ENCODE measurements around the gene CCND3. TPM values are rescaled to one million over a fixed set of nuclear protein-coding genes. Genes with fewer than 3 reads are reported as not detected.
A peak's percentile ranks its signal among the peaks of the same experiment; 100 is the strongest.

CCND3 gene
- total RNA-seq, 2 experiments from 2014 or later, result 244 to 319 TPM

DNA sequence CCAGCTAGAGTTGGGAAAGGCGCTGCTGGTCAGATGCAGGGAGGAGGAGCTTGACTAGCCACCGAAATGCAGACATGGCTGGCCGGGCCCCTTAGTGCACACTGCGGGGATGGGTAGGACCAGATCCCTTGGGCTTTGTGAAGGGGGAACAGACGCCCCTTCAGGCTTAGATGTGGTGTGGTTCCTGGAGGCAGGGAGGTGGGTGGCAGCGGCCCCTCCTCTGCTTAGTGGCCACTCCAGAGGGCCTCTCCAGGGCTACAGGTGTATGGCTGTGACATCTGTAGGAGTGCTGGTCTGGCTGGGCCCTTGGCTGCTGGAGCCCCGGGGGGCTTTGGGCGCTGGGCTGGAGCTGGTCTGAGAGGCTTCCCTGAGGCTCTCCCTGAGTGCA, 5.9 kb downstream of the CCND3 start:
- DNase-seq (ENCODE audit: low spot score), result no peak
- ChIA-PET POLR2A (interaction anchor here (1.1 to 2.6 kb wide), 3 partner anchors 19 to 109 kb away, joined by 3 to 8 read pairs (median 4); no protein-coding TSS in a partner anchor), CTCF (ENCODE audit: unreplicated experiment) (interaction anchor here (0.6 to 2.5 kb wide), 3 partner anchors 15 to 108 kb away, joined by 3 to 11 read pairs (median 10); partner anchors contain the start of genes BYSL and MED20)
- Histone ChIP-seq H4K20me1 (ENCODE audit: insufficient read depth, low read length) (peaks cover 35% of the 10 kb centered on the region), H3K79me2 (ENCODE audit: insufficient read depth, low read depth, low read length) (peaks cover 67% of the 10 kb centered on the region), H3K36me3 (ENCODE audit: insufficient read depth, low read length) (peaks cover 100% of the 10 kb centered on the region), H3K9me2 (ENCODE audit: insufficient read depth, low read length) (no peaks in the 10 kb centered on the region), H3K9me3 (ENCODE audit: low read length) (no peaks in the 10 kb centered on the region), H3K4me1 (ENCODE audit: insufficient read depth, low read length, poor library complexity, severe bottlenecking) (peaks cover 66% of the 10 kb centered on the region), H2AFZ (ENCODE audit: low read length) (no peak overlapping the region), H3K27ac (ENCODE audit: low read depth, low read length, poor library complexity, severe bottlenecking) (peak overlapping the region; percentile 82), H3K4me2 (ENCODE audit: low read length) (peak overlapping the region; percentile 93), H3K4me3 (ENCODE audit: low read depth, low read length, poor library complexity, severe bottlenecking) (peak overlapping the region; percentile 1)
- TF ChIP-seq EZH2phosphoT487 (IDR thresholded peaks at IDR 0.05; ENCODE audit: borderline replicate concordance, low read depth, low read length), result no peak
- TF ChIP-seq, protein P1, sequence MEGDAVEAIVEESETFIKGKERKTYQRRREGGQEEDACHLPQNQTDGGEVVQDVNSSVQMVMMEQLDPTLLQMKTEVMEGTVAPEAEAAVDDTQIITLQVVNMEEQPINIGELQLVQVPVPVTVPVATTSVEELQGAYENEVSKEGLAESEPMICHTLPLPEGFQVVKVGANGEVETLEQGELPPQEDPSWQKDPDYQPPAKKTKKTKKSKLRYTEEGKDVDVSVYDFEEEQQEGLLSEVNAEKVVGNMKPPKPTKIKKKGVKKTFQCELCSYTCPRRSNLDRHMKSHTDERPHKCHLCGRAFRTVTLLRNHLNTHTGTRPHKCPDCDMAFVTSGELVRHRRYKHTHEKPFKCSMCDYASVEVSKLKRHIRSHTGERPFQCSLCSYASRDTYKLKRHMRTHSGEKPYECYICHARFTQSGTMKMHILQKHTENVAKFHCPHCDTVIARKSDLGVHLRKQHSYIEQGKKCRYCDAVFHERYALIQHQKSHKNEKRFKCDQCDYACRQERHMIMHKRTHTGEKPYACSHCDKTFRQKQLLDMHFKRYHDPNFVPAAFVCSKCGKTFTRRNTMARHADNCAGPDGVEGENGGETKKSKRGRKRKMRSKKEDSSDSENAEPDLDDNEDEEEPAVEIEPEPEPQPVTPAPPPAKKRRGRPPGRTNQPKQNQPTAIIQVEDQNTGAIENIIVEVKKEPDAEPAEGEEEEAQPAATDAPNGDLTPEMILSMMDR (conservative IDR thresholded peaks at IDR 0.05; ENCODE audit: low read length), result no peak
- intact Hi-C loops (cut with micrococcal nuclease; ENCODE audit: unreplicated experiment), result loop anchor here (1.0 to 2.0 kb wide), 3 partner anchors 87 to 109 kb away; no protein-coding TSS in a partner anchor
- BruUV-seq (replicated peaks), result no TSS peak

DNA sequence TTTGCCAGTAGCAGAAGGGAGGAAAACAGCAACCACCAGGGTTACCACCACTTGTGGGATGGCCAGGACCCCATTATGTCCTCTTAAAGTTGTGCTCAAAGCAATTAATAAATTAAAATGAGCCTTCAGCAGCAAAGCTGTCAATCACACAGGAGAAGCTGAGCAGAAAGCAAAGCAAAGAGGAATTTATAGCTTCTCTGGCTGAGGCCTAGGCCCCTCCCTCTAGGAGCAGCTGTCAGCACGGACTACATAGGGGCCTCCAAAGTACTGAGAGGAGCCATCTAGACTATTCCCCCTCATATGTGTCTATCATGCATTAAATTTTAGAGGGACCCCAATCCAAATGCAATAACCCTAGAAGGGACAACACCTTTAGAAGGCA, 6.4 kb downstream of the CCND3 start:
- TSS peak; percentile 67 for BruUV-seq (replicated peaks)
- intact Hi-C loops (cut with micrococcal nuclease; ENCODE audit: unreplicated experiment), result no loop called here
- ChIA-PET POLR2A (interaction anchor here (1.1 to 2.6 kb wide), 3 partner anchors 19 to 110 kb away, joined by 3 to 8 read pairs (median 4); no protein-coding TSS in a partner anchor), CTCF (ENCODE audit: unreplicated experiment) (interaction anchor here (0.6 to 2.5 kb wide), 3 partner anchors 14 to 108 kb away, joined by 3 to 11 read pairs (median 10); partner anchors contain the start of genes BYSL and MED20)
- no peak for DNase-seq (ENCODE audit: low spot score)
- peaks cover 32% of the 10 kb centered on the region for H4K20me1 ChIP-seq (ENCODE audit: insufficient read depth, low read length)
- peak overlapping the region; percentile 93 for H3K4me2 ChIP-seq (ENCODE audit: low read length)
- H3K36me3 ChIP-seq (ENCODE audit: insufficient read depth, low read length), result peaks cover 100% of the 10 kb centered on the region
- H3K4me3 ChIP-seq (ENCODE audit: low read depth, low read length, poor library complexity, severe bottlenecking), result no peak overlapping the region
- H3K27ac ChIP-seq (ENCODE audit: low read depth, low read length, poor library complexity, severe bottlenecking), result peak overlapping the region; percentile 82
- H3K9me2 ChIP-seq (ENCODE audit: insufficient read depth, low read length), result no peaks in the 10 kb centered on the region
- TF ChIP-seq, protein P1 (conservative IDR thresholded peaks at IDR 0.05; ENCODE audit: low read length), result no peak
- TF ChIP-seq EZH2phosphoT487 (IDR thresholded peaks at IDR 0.05; ENCODE audit: borderline replicate concordance, low read depth, low read length), result no peak
- H3K79me2 ChIP-seq (ENCODE audit: insufficient read depth, low read depth, low read length), result peaks cover 62% of the 10 kb centered on the region
- no peaks in the 10 kb centered on the region for H3K9me3 ChIP-seq (ENCODE audit: low read length)
- no peak overlapping the region for H2AFZ ChIP-seq (ENCODE audit: low read length)
- H3K4me1 ChIP-seq (ENCODE audit: insufficient read depth, low read length, poor library complexity, severe bottlenecking), result peaks cover 66% of the 10 kb centered on the region

Measured in OCI-LY7 (cell line).